Esophagus squamous epithelium (tissue), 4 donors: ENCODE results near the gene GSG1.

Experiments used
- POLR2A ChIP-seq, 4 donors: fragments of 450-650 bp; IDR thresholded peaks; one replicate each; pipeline ENCODE4 v1.6.1; 2017; ENCODE audit warnings: antibody characterized with exemption in 4 of 4, mild to moderate bottlenecking in 4 of 4, moderate library complexity in 3 of 4
- TF ChIP-seq, protein P1 (sequence below), 6 experiments: fragments of 450-650 bp in 4 of 6; fragments of 200-600 bp in 2 of 6; sonication (generic) in 2 of 6; IDR thresholded peaks; one replicate each; pipeline ENCODE4 v1.5.1; 2016 to 2019; ENCODE audit warnings: antibody characterized with exemption in 6 of 6, mild to moderate bottlenecking in 4 of 6, moderate library complexity in 4 of 6

DNA sequence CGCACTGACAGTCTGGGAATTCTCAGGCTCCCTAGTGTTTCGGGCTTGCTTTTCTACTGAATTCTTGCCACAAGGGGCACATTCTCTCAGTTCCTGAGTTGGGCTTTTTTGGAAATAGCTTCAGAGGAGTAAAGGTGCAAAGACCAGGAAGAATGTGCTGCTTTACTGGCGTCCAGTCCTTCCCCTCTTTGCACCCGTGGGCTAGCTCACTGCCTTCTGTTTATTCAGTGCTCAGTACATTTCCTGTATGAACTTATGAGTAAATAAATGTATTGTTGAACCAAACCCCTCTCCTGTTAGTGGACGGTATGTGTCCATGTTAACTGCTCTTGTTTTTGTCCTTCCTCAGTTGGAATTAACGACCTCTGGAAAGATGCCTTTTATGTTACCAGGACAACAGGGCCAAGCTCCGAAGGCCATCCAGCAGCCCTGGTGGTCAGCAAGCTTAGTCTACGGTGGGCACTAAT is 24.0 kb downstream of the GSG1 start:
- TF ChIP-seq POLR2A (IDR thresholded peaks at IDR 0.05), result no peak
- TF ChIP-seq, protein P1, sequence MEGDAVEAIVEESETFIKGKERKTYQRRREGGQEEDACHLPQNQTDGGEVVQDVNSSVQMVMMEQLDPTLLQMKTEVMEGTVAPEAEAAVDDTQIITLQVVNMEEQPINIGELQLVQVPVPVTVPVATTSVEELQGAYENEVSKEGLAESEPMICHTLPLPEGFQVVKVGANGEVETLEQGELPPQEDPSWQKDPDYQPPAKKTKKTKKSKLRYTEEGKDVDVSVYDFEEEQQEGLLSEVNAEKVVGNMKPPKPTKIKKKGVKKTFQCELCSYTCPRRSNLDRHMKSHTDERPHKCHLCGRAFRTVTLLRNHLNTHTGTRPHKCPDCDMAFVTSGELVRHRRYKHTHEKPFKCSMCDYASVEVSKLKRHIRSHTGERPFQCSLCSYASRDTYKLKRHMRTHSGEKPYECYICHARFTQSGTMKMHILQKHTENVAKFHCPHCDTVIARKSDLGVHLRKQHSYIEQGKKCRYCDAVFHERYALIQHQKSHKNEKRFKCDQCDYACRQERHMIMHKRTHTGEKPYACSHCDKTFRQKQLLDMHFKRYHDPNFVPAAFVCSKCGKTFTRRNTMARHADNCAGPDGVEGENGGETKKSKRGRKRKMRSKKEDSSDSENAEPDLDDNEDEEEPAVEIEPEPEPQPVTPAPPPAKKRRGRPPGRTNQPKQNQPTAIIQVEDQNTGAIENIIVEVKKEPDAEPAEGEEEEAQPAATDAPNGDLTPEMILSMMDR (IDR thresholded peaks at IDR 0.05), result no peak
